GM21737 (cell line): ENCODE measurements around the gene ACSF2.

Experiments used
- ATAC-seq: cut with Tn5 transposase; IDR thresholded peaks from one replicate; pipeline ENCODE4 v1.9.1; 2021; ENCODE audit warnings: mild to moderate bottlenecking, moderate library complexity; ENCODE audit not compliant: unreplicated experiment

ACSF2 gene

GRCh38 chr17:50439008-50439407 lies 13.0 kb downstream of the ACSF2 start:
- no peak for ATAC-seq

DNA sequence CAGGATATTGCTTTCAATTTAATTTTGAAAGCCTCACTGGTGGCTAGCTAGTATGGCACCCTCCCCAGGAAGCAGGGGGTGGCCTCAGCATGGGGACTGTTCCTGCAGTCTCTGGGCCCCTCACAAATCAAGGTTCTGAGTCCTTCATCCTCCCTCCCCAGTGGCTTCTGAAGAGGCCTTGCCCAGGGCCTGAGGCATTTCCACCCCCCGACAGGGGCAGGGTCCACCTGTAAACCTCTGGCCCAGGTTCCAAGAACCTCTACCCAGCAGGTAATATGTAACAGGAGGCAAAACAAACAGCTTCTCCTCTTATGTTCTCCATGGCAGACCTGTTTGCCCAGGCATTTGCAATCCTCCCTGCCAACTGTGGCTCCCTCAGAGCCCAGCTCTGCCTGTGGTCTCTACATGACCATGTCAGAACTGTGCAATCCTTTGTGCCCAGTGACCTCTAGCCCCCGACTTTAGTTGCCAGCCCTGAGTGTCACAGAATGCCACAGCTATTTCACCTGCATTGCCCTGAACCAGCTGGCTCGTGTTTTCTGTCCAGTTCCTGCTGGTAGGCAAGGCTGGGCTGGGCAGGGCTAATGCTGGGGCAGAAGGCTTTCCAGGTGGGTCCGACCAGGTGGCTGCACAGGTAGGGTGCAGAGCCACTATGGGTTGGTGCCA lies 14.3 kb downstream of the ACSF2 start:
- ATAC-seq = no peak

DNA sequence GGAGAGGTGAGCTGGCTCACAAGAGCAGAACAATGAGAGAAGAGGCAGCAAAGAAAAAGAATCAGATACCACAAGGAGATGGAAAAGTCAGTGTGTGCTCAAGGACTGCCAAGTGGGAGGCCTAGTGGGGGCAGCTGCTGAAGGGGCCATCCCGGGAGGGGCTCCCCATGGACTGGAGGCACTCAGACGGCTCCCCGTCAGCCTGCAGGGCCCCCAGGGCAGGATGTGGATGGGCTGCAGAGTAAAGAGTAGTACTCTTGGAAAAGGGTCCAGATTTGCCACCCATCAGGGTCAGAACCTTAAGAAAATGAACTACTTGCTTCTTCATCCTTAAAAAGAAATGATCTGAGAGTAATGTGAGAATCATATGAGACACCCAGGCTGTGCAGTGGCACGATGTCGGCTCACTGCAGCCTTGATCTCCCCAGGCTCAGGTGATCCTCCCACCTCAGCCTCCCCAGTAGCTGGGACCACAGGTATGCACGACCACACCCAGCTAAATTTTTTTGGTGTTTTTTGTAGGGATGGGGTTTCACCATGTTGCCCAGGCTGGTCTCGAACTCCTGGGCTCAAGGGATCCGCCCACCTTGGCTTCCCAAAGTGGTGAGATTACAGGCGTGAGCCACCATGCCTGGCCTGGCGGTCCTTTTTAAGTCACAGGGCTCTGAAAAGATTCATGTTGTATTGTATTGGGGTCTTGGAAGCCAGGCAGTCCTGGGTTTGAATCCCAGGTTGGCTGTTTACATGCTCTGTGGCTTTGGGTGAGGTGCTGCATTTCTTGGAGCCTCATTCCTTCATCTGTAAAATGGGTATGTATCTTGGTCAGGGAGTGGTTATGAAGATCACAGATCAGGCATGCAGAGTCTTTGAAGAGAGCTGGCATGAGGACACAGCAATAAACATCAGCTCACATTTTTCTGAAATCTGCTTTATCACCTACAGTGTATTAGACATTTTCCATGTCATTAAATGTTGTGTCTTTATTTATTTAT lies 15.1 kb downstream of the ACSF2 start:
- no peak for ATAC-seq

- ATAC-seq = no peak
These were observed 17.5 kb downstream of the ACSF2 start for GRCh38 chr17:50443505-50443974.

DNA sequence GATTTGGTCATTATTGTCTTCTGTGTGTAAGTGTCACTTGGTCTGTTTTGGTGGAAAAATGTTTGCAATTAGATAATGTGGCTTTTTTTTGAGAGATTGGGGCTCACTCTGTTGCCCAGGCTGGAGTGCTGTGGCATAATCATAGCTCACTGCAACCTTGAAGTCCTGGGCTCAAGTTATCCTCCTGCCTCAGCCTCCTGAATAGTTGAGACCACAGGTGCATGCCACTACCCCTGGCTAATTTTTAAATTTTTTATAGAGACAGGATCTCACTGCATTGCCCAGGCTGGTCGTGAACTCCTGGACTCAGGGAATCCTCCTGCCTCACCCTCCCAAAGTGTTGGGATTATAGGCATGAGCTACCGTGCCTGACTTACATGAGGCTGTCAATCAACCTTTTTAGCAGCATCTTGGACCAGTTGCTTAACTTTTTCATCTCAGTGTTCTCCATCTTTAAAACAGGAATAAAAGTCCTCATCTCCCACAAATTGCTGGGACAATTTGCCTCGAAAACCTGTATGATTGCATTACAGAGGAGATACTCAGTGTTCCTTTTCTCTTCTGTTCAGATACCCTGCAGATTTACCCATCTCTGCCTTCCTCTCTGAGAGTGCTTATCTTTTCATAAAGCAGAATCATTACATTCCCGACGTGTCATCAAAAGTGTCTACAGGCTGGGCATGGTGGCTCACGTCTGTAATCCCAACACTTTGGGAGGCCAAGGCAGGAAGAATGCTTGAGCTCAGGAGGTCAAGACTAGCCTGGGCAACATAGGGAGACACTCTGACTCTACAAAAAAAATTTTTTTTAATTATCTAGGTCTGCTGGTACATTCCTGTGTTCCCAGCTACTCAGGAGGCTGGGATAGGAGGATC lies 19.1 kb downstream of the ACSF2 start:
- no peak for ATAC-seq

DNA sequence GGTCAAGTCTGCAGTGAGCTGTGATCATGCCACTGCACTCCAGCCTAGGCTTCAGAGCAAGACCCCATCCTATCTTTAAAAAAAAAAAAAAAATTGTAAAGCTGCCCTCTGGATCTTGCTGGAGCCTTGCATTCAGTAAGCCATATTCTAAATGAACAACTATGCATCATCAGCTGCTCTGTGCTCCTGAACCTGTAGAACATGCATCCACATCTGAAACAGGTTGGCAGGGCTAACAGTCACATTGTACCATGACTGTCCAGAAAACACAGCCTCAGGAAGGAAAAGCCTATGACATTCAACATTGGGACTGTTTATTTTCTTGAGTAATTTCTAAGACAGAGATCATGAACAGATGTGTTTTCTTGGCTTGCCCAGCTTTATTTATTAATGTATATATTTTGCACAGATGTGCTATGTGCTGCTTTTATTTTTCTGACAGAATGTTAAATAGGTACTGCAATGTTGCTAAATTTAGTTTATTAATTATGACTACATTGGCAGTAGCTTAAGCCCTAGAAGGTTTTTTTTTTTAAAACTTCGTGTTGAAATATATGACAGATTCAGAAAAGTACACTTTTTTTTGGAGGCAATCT lies 19.8 kb downstream of the ACSF2 start:
- no peak for ATAC-seq

- no peak for ATAC-seq
These were observed 22.0 kb downstream of the ACSF2 start for GRCh38 chr17:50447870-50448595.

GRCh38 chr17:50448643-50449042 lies 22.6 kb downstream of the ACSF2 start:
- no peak for ATAC-seq

DNA sequence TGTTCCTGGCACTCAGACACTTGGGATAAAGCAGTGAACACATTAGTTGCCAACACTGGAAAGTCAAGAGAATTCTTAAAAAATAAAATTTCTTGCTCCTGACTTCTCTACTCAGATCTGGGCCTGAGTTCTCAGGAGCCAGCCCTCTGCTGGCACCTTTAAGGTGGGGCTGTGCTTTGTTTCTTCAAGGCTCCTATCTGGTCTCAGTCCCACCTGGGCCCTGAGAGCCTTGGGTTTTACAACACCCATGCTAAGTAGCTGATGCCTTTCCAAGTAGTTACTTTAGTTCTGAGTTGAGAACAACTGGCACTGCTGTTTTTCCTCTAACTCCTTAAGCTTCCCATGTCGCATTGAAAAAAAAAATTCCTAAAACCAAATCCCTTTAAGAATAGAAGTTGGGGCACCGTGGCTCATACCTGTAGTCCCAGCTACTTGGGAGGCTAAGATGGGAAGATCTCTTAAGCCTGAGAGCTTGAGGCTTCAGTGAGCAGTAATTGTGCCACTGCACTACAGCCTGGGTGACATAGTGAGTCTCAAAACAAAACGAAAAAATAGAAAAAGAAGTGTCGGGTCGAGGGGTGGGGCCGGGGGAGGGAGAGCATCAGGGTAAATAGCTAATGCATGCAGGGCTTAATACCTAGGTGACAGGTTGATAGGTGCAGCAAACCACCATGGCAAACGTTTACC lies 26.1 kb downstream of the ACSF2 start:
- no peak for ATAC-seq

DNA sequence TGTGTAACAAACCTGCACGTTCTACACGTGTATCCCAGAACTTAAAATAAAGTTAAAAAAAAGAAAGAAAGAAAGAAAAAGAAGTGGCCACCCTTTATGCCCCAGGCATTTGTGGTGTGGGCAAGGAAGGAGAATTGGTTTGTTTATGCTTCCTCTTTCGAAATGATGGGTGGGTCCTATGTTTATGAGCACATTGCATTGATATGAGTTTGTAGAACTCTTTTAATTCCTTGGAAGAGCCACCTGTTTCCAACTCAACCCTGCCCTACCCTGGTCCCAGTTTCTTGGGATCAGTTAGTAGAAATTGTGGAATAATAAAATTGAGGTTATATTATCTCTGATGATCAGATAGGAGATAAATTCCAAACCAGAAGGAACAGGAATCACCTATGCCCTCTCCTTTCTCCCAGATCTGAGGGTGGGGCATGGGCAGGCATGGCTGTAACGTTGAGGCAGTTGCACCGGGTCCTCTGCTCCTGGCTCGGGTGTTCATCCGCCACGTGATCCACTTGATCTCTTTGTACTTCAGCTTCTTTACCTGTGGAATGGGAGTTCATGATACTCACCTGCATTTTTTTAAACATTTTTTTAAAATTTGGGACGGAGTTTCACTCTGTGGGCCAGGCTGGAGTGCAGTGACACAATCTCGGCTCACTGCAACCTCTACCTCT lies 26.7 kb downstream of the ACSF2 start:
- no peak for ATAC-seq

- ATAC-seq = no peak
These were observed 27.9 kb downstream of the ACSF2 start for GRCh38 chr17:50453901-50454300.

GRCh38 chr17:50457621-50458020 lies 31.6 kb downstream of the ACSF2 start:
- ATAC-seq = no peak

DNA sequence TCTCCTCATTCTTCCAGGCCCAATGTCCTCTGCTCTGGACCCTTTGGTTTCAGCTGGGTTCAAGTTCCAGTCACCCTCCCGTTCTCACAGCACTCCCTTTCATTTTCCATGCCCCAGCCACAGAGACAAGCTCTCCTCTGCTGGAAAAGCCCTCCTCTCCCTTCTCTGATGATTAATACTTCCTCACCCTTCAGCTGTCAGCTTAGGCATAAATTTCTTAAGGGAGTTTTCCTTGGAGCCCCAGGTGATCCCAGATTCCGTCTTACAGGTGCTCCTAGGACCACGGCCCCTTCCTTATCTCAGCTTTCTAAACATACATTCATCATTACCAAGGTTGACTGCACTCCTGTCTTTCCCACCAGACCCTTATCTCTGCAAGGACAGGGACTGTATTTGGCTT lies 32.3 kb downstream of the ACSF2 start:
- no peak for ATAC-seq

DNA sequence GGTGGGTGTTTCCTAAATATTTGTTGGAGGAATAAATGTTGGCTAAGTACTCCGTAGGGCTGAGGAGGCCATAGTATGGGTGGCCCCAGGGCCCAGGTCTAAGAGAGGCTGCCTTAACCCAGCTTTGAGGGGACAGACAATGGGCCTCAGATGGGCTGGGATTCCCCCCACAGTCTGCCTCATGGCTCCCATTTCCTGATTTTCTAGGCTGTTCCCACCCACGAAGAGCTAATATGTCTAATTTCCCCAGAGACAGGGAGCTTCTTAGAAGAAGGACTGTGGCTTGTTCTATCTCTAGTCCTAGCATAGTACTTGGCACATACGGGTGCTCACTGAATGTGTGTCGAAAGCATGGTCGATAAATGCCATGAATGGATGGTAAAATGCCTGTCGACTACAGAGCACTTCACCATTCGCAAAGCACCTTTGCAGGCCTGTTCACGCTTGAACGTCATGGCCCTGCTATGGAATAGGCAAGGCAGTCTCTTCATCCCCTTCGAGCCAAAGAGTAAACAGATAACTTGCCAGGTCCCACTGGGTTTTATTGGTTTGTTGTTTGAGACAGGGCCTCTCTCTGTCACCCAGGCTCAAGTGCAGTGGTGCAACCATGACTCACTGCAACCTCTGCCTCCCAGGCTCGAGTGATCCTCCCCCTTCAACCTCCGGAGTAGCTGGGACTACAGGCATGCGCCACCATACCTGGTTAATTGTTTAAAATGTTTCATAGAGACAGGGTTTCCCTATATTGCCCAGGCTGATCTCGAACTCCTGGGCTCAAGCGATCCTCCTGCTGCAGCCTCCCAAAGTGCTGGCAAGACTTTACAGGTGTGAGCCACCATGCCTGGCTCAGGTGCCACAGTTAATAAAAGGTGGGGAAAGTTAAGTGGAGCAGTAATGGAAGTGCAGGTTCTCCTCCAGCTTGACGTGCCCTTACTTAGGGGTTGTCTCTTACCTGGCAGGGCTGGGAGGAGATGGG lies 33.0 kb downstream of the ACSF2 start:
- no peak for ATAC-seq

- no peak for ATAC-seq
These were observed 33.7 kb downstream of the ACSF2 start for GRCh38 chr17:50459756-50460155.

- no peak for ATAC-seq
These were observed 35.0 kb downstream of the ACSF2 start for GRCh38 chr17:50460831-50461526.

DNA sequence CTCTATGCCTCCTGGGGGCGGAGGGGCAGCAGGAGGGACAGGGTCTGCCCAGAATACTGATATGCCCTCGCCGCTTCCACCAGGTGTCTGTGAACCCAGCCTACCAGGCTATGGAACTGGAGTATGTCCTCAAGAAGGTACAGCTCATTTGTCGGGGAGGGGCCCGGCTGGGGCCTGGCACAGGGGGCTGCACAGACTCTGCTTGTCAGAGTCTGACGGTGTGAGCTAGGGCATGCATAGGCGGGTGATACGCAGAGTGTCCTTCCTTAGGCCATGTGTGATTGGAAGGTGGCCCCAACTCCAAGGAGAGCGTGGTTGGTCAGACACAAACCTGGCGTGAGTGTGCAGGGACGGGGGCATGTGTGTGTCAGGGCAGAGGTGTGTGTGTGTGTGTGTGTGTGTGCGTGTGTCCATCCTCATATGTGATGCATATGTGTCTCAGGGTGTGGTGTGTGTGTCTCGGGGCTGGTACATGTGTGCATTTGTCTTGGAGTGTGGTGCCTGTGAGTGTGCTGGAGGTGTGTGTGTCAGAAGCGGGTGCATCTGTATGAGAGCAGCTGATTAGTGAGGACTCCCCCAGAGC lies 35.6 kb downstream of the ACSF2 start:
- no peak for ATAC-seq
